A673 (cell line): Measurements from ENCODE around the gene SLIT2. TPM values are rescaled to one million over a fixed set of nuclear protein-coding genes. Genes with fewer than 3 reads are reported as not detected.

Experiments used
- BruUV-seq: library from RNA; stranded (reverse); fragments of 400-500 nt; replicated peaks from 2 replicates; lab custom pipeline; 2021; lab: Mats Ljungman, UMichigan
- CTCF ChIA-PET: fragments of 300-600 bp; sonication (Branson Sonifier 250); formaldehyde crosslinking; loops from one replicate; lab custom pipeline; 2022; ENCODE audit warnings: antibody characterized with exemption; lab: Charles Lee
- POLR2A ChIA-PET: fragments of 300-600 bp; sonication (Branson Sonifier 250); formaldehyde crosslinking; loops from one replicate; lab custom pipeline; 2022; ENCODE audit warnings: antibody characterized with exemption; ENCODE audit not compliant: low non-redundant PET; lab: Charles Lee
- DNase-seq: peaks from one replicate; pipeline ENCODE4 v3.0.0-alpha.2; 2015; ENCODE audit warnings: low spot score
- H3K27ac ChIP-seq: fragments of 200-600 bp; sonication (generic); 2 replicates; pipeline ENCODE4 v1.5.1; 2016; ENCODE audit warnings: mixed run types, low read depth, mild to moderate bottlenecking, mixed read lengths, antibody characterized with exemption, low read length; ENCODE audit not compliant: poor library complexity, severe bottlenecking
- H3K27me3 ChIP-seq: fragments of 200-600 bp; sonication (generic); replicated peaks from 2 replicates; pipeline ENCODE4 v1.6.1; 2017; ENCODE audit warnings: mixed run types, low read depth, mild to moderate bottlenecking, mixed read lengths, antibody characterized with exemption, low read length; ENCODE audit not compliant: insufficient read depth, poor library complexity
- H3K36me3 ChIP-seq: fragments of 200-600 bp; sonication (generic); 2 replicates; pipeline ENCODE4 v1.6.1; 2016; ENCODE audit warnings: mixed run types, mild to moderate bottlenecking, mixed read lengths, antibody characterized with exemption, low read length; ENCODE audit not compliant: insufficient read depth, poor library complexity, severe bottlenecking
- H3K4me1 ChIP-seq: fragments of 200-600 bp; sonication (generic); 2 replicates; pipeline ENCODE4 v1.6.1; 2017; ENCODE audit warnings: mixed run types, mild to moderate bottlenecking, mixed read lengths, antibody characterized with exemption, low read length; ENCODE audit not compliant: insufficient read depth, poor library complexity, severe bottlenecking
- H3K4me3 ChIP-seq: fragments of 200-600 bp; sonication (generic); 2 replicates; pipeline ENCODE4 v1.5.1; 2016; ENCODE audit warnings: low read depth, mixed run types, mild to moderate bottlenecking, mixed read lengths, low read length; ENCODE audit not compliant: poor library complexity, severe bottlenecking
- H3K9me3 ChIP-seq: fragments of 200-600 bp; sonication (generic); 2 replicates; pipeline ENCODE4 v1.6.1; 2016; ENCODE audit warnings: mixed run types, low read depth, mild to moderate bottlenecking, mixed read lengths, antibody characterized with exemption, low read length; ENCODE audit not compliant: poor library complexity, severe bottlenecking
- EZH2 ChIP-seq: fragments of 200-600 bp; sonication (generic); IDR thresholded peaks from 2 replicates; pipeline ENCODE4 v1.6.1; 2017; ENCODE audit warnings: borderline replicate concordance, low read depth, mild to moderate bottlenecking, mixed read lengths, antibody characterized with exemption, low read length; ENCODE audit not compliant: poor library complexity, severe bottlenecking
- intact Hi-C: fragments of 100-400 bp; cut with micrococcal nuclease; formaldehyde crosslinking; loops from one replicate; pipeline ENCODE4 v1.10.0; 2022; ENCODE audit not compliant: unreplicated experiment
- total RNA-seq: library from RNA; stranded (reverse); gene quantifications from 2 replicates; pipeline ENCODE4 v1.2.3, GENCODE V29; 2021
- TF ChIP-seq, protein P1 (sequence below): fragments of 300-800, 200-600 bp; sonication (generic); conservative IDR thresholded peaks from 2 replicates; pipeline ENCODE4 v1.5.1; 2017; ENCODE audit warnings: low read depth, mild to moderate bottlenecking, antibody characterized with exemption, low read length, moderate library complexity, mixed read lengths

SLIT2 gene
- total RNA-seq, 1 experiment from 2014 or later: 70.6 TPM

DNA sequence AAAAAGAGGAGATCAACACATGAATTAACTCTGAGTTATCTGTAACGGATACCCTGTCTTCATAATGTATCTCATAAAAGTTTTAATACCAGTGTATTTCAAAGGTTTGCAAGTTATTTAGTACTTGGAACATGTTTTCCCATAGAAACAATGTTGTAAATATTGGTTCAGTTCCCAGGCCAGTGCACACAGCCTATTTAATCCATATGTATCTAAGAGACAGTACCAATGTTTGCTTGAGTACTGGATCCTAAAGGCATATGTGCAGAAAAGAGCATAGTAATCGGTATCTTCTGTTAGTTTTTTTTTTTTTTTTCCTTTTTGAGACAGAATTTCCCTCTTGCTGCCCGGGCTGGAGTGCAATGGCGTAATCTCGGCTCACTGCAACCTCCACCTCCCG, 46.1 kb downstream of the SLIT2 start:
- Histone ChIP-seq H3K9me3 (no peaks in the 10 kb centered on the region), H3K4me1 (peaks cover 14% of the 10 kb centered on the region), H3K27me3 (no peaks in the 10 kb centered on the region), H3K4me3 (no peak overlapping the region), H3K36me3 (no peaks in the 10 kb centered on the region), H3K27ac (no peak overlapping the region)
- CTCF ChIA-PET: no interaction called here
- DNase-seq: no peak
- intact Hi-C loops: no loop called here
- BruUV-seq: no TSS peak
- TF ChIP-seq, protein P1, sequence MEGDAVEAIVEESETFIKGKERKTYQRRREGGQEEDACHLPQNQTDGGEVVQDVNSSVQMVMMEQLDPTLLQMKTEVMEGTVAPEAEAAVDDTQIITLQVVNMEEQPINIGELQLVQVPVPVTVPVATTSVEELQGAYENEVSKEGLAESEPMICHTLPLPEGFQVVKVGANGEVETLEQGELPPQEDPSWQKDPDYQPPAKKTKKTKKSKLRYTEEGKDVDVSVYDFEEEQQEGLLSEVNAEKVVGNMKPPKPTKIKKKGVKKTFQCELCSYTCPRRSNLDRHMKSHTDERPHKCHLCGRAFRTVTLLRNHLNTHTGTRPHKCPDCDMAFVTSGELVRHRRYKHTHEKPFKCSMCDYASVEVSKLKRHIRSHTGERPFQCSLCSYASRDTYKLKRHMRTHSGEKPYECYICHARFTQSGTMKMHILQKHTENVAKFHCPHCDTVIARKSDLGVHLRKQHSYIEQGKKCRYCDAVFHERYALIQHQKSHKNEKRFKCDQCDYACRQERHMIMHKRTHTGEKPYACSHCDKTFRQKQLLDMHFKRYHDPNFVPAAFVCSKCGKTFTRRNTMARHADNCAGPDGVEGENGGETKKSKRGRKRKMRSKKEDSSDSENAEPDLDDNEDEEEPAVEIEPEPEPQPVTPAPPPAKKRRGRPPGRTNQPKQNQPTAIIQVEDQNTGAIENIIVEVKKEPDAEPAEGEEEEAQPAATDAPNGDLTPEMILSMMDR: no peak
- TF ChIP-seq EZH2: no peak
- POLR2A ChIA-PET: no interaction called here

GRCh38 chr4:20298455-20298854, 46.8 kb downstream of the SLIT2 start:
- intact Hi-C loops: no loop called here
- H3K9me3 ChIP-seq: no peaks in the 10 kb centered on the region
- H3K27me3 ChIP-seq: no peaks in the 10 kb centered on the region
- ChIA-PET POLR2A (no interaction called here), CTCF (no interaction called here)
- no peak overlapping the region for H3K4me3 ChIP-seq
- H3K36me3 ChIP-seq: no peaks in the 10 kb centered on the region
- no peak overlapping the region for H3K27ac ChIP-seq
- peaks cover 19% of the 10 kb centered on the region for H3K4me1 ChIP-seq
- no peak for DNase-seq
- TF ChIP-seq, protein P1: no peak
- TF ChIP-seq EZH2: no peak
- no TSS peak for BruUV-seq

DNA sequence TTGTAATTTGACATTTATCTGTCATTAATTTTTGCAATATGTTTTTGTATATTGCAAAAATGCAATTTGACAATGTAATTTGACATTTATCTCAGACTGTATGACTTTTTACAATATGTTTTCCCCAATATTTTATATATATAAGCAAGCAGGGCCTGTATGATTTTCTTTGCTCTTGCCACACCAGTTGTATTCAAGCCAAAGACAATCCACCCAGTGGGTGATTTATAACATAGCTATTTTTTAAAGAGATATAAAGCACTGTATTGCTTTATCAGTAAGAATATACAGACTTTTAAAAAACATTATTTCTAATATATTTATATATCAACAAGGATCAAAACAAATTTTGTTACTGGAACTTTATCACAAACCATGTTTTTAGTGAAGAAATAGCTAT, 47.3 kb downstream of the SLIT2 start:
- TF ChIP-seq EZH2: no peak
- TF ChIP-seq, protein P1: no peak
- intact Hi-C loops: no loop called here
- DNase-seq: no peak
- Histone ChIP-seq H3K36me3 (no peaks in the 10 kb centered on the region), H3K4me1 (peaks cover 24% of the 10 kb centered on the region), H3K4me3 (no peak overlapping the region), H3K9me3 (no peaks in the 10 kb centered on the region), H3K27ac (no peak overlapping the region), H3K27me3 (no peaks in the 10 kb centered on the region)
- ChIA-PET CTCF (no interaction called here), POLR2A (no interaction called here)
- BruUV-seq: no TSS peak
